AG08395 (cell line): Measurements from ENCODE around the gene DZIP1.

Experiments used
- DNase-seq: peaks from one replicate; pipeline ENCODE4 v3.0.0; 2012; ENCODE audit warnings: mixed read lengths, low spot score

Gene DZIP1

DNA sequence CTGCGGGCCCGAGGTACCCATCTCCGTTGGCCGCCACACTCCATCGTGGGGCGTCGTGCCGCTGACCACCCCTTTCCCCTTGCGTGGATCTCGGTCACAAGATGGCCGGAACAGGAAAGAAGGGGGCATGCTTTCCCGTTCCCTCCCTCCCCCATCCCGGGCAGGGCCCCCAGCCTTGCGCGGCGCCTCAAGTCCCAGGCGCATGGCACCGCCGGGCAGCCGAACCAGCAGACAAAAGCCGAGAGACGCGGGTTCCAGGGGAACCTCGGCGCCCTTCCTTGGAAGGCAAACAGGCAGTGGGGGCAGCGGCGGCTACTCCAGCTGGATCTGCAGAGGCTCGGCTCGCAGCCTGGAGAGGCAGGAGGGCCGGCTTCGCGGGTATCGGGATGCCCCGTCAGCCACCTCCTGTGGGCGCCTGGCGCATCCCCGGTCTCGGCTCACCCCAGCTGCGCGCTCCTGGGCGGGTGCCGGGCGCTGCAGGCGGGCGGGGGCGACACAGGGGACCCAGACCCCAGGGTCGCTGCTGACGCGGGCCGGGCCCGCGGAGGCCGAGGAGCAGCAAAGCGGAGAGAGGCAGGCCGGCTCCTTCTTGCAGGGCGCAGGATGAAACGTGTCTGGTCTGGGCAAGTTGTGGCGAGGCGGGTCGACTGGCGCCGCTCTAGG, 439 bp downstream of the DZIP1 start:
- DNase-seq, result peak; percentile 28

DNA sequence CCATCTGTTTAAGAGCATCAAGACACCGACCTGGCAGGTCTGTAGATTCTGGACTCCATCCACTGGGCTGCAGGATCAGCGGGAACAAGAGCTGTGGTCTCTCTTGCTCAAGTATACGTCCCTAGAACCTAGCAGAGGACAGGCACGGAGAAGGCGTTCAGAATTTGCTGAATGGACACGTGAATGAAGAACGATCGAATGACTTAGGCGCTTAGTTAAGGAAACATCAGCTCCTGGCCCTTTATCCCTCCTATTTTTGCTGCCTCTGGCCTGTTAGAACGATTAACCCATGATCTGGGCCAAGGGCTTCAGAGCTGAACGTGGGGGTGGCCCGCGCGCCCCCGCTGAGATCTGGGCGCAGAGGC, 953 bp downstream of the DZIP1 start:
- DNase-seq, result peak; percentile 7

DNA sequence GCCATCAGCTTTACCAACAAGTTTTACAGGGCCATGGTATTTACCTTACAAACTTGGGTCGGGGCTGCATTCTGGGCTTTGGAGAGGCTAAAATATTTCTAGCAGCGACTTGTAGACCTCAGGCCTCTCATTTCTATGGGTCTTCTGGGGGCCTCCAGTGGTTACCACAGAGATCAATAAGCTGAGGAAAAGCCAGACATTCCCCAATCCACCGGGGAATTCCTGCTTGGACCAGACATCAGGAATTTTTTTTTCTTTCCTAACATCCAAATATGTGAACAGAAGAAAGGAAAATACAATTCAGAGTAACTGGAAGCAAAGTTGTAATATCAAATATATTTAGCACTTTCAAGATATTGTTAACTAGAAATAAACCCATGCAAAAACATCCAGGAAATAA, 1.5 kb downstream of the DZIP1 start:
- DNase-seq, result no peak

DNA sequence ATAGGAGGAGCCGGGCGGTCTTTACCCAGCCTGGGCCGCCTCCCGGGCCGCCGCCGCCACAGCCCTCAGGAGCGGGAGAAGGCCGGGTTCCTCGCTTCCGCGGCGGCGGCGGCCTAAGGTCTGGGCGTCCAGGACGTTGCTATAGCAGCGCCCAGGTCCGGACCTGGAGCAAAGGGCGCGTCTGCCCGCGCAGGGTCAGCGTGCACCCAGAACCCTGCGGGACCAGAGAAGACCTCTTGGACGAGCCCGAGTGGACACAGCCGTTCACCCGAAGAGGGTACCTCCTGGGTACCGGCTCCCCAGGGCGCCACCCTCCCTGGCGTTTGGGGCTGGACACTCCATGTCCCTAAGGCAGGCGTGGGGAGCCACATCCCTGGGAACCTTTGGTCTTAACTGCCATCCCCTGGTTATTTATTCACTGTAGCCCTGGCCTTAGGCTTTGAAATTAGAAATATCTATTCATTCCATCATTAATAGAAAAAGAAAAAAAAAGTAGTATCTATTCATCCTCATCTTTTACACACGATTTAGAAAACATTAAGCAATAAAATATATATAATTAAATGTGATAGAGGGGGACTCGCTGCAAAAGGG, 2.4 kb downstream of the DZIP1 start:
- peak; percentile 45 for DNase-seq

DNA sequence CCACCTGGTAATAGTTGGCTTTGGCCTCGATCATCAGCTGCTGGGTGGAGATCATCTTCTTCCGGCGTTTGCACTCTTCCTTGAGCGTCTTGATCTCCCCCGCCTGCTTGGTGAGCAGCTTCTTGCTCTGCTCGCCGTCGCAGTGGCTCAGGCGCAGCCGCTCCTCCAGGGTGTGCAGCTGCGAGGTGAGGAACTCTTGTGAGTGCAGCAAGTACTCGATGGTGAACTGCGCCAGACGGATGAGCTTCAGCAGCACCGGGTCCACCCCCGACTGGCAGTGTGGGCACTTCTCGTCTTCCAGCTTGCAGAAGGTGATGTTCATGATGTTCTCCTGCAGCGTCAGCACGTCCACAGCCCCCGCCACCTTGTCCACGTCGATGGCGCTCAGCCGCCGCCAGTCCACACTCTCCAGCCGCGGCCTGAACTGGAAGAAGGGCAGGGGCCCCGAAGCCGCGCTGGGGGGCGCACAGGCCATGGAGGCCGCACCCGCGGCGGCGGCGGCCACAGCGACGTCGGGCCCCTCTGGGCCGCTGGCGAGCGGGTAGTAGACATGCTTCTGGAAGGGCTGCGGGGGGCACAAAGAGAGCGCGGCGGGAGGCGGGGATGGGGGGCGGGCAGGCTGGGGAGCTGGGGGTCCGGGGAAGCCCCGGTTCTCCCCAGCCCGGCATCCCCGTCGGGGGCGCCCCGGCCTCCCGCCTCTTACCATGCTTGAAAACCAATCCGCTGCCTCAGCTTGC, 3.0 kb downstream of the DZIP1 start:
- peak; percentile 5 for DNase-seq

DNA sequence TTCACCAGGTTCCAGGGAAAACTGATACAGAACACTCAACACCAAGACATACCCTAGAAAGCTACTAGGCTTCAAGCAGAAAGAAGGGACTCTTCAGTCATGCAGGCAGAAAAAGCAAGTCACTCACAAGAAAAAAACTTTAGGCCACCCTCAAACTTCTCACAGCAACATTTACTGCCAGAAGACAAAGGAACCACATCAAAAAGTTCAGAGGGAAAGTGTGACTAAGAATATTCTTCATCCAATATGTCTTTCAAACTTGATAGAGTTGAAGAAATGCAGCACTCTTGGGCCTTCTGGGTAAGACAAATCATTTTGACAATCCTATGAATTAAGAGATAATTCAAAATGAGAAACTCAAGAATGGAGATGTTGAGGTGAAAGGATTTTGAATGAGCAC, 7.7 kb downstream of the DZIP1 start:
- no peak for DNase-seq

DNA sequence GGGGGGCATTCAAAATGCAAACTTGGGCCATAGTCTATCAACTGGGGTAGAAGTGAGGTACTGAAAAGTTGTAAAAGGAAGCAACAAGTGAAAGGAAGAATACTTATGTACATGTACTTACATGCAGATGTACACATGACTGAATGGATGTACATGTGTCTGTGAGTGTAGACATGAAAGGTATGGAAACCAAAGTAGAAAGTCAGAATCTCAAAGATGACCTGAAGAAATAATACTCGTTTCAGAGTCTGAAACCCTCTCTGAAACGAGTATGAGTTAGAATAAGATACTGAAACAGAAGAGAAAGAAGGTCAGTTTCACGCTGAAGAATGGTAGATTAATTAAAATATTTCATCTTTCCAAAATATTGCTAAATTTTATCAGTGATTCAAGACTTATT, 13.9 kb downstream of the DZIP1 start:
- no peak for DNase-seq

DNA sequence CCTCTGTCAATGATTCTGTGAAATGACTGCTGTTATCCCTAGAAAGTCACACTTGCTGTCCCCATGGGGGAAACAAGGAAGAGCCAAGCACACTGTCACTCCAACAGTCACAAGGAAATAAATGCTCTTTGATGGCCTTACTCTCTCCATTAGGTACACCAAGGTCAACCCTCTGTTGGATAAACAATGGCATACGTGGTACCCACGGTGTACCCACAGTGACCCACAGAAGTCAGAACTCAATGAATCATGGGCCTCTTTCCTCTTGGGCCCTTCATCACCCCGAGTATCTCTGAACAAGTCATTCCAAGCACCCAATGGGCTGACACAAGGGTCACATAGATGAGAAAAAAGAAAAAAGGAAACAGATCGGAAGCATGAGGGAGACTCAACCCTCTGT, 15.4 kb downstream of the DZIP1 start:
- no peak for DNase-seq

DNA sequence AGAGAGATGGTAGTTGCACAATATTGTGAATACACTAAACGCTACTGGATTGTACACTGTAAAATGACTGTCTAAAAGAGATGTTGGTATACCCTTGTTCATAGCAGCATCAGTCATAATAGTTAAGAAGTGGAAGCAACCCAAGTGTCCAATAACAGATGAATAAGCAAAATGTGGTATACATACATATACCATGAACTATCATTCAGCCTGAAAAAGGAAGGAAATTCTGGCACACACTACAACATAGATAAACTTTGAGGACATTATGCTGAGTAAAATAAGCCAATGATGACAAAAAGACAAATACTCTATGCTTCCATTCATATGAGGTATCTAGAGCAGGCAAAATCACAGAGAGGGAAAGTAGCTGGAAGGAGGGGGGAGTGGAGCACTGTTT, 16.0 kb downstream of the DZIP1 start:
- no peak for DNase-seq

DNA sequence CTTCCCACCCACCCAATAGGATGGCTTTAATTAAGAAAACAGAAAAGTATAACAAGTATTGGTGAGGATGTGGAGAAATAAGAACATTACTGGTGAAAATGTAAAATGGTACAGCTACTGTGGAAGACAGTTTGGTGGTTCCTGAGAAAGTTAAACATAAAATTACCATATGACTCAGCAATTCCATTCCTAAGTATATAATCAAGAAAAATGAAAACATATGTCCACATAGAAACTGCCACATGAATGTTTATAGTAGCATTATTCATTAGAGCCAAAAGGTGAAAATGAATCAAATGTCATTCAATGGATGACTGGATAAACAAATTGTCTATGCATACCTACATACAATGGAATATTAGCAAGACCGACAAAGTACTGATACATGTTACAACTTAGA, 16.9 kb downstream of the DZIP1 start:
- peak; percentile 24 for DNase-seq

DNA sequence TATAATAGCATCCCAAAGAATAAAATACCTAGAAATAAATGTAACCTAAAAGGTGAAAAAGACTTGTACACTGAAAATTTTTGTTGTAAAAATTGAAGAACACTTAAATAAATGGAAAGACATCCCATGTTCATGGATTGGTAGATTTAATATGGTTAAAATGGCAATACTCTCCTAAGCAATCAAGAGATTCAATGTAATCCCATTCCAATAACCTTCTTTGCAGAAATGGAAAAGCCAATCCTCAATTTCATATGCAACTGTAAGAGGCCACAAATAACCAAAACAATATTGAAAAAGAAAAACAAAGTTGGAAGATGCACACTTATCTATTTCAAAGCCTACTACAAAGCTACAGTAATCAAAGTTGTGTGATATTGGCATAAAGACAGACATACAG, 17.7 kb downstream of the DZIP1 start:
- DNase-seq, result no peak

DNA sequence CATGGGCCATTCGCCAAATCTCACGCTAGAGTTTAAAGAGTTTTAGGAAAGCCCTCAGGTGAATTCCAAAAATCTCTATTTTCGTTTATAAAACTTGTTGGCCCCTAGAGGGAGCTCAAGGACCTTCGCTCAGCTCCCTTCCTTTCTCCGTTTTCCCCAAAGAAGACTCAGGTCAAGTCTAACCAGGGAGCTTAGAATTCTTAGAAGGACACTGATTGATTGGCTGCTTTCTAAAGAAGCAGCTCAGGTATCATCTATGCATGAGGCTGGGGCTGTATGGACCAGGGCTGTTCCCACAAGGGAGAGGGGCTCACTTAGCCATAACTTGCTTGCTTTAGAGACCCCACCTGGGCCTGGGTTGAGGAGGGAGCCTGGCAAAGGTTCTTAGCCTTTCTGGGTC, 20.5 kb downstream of the DZIP1 start:
- DNase-seq, result peak; percentile 68

DNA sequence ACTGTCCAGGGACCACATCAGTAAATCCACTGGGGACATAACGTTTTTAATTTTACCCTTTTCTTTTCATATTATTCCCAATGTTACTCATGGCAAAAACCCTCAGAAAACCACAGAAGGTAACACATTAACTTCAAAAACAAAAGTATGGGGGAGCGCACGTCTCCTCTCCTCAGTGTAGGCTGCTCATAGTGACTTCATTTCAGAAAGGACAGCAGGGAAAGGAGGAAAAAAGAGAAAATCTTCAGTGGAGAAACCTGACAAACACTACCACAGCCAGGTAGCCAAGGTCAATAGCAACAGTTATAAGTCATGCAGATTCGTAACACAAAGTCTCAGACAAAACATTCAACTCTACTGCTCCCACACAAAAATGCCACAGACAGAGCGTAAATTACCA, 21.4 kb downstream of the DZIP1 start:
- no peak for DNase-seq

DNA sequence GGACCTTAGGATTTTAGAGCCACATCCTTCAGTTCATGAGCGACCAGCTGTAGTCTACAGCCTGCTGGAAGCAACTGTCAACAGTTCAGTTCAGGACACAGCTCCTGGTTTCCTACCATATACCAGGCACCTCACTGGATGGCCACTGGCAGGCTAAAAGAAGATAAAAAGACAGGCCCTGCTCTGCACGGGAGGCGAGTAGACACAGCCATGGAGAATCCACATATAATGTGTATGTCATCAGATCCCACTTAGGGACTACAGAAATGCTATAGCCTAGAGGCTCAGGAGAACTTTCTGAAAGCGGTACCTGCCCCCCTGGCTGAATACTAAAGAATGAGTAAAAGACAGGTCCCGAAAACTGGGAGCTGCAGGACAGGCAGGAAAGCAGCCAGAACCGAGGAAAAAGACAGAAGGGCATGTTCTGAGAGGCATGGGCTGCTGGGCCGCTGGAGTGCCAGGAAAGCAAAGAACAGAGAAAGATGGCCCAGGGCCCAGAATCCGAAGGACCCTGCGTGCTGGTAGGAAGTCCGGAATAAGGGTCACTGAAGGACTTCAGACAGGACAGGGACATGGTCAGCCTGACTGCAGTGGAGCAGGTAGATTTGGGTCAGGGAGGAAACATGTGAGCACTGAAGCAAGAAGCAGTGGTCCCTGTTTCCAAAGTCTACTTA, 23.5 kb downstream of the DZIP1 start:
- no peak for DNase-seq

DNA sequence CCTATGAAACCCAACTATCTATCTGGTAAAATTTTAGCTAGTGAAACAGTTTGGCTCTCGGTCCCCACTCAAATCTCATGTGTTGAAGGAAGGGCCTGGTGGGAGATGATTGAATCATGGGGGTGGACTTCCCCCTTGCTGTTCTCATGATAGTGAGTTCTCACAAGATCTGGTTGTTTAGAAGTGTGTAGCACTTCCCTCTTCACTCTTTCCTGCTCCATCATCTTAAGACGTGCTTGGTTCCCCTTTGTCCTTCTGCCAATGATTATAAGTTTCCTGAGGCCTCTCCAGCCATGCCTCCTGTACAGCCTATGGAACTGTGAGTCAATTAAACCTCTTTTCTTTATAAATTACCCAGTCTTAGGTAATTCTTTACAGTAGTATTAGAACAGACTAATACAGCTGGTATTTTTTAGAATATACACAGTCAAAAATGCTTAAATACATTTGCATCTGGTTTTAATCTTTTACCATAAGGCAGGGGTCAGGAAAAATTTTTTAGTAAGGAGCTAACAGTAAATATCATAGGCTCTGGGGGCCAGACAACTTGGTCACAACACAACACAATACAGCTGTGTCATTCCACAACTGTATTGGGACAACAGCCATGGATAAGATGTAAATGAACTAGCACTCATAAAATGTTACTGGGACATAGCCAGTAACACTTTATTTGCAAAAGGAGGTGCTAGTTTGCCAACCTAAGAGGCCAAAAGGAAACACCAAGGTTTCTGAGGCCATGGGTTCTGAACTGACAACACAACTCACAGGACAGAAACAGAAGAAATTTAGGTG, 24.3 kb downstream of the DZIP1 start:
- no peak for DNase-seq

DNA sequence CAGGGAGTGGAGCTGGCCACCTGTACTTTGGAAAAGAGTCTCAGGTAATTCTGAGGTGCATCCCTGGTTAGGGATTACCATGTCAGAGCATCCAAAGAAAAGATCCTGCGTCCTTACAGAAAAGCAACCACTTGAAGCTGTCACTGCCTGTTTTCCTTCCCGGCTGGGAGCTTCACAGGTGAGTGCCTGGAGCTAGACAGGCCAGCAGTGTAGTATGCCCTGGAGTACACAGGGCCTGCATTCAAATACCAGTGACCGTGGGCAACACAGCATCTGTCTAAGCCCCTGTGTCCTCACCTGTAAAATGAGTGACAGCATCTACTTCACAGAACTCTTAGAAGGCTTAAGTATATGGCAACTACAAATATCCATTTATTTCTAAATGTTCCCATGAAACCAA, 29.0 kb downstream of the DZIP1 start:
- no peak for DNase-seq

DNA sequence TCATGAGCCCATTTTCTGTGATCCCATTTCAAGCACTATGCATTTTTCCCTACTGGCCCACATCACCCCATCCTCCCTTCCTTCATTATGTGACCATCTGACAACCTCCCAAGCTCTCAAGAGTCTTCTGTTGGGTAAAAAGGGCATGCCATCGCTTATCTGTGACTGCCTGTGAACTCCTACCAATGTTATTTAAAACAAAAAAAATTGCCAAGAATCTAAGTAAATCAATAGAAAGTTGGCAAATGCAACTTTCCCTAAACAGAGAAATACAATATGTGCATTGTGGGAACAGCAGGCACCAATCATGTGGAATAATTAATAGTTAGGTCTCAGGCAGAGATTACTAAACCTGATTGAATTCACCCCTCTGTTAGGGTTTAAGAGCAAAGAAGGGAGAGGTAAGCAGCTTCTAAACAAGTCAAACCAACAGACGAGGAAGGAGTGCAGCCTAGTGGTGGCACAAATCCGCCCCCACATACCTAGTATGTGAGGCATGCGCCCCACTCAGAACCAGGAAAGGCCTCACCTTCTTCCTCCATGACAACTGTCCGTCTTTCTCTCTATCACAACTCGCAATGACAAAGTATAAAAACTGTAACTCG, 29.8 kb downstream of the DZIP1 start:
- DNase-seq, result no peak

DNA sequence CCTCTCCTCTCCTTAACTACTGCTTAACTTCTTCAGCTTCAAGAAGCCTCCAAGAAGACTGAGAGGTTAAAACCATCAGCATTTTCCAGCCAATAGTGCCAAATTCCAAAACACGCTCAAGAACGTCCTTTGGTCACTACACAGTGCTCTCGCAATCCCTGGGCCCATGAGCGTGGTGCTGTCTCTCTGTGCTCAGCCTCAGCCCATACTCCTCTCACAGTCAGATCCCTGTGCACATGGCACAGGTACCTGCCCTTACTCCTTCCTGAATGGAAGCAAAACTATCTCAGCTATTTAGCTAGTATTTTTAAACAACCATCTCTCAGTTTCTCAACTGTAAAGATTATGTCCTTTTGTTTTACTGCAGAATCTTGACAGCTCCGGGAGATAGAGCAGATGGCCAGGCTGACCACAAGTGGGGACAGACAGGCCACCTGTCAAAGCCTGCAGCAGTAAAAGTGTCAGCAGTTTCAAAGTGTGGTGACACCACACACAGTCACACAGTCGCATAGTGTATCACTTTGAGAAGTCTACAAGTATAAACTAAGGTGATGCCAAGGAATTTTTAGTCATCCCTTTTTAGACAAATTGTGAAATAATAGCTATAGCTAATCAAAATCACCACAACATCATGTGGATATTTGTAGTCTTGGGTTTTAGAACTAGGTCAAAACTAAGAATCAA, 35.7 kb downstream of the DZIP1 start:
- DNase-seq, result no peak

DNA sequence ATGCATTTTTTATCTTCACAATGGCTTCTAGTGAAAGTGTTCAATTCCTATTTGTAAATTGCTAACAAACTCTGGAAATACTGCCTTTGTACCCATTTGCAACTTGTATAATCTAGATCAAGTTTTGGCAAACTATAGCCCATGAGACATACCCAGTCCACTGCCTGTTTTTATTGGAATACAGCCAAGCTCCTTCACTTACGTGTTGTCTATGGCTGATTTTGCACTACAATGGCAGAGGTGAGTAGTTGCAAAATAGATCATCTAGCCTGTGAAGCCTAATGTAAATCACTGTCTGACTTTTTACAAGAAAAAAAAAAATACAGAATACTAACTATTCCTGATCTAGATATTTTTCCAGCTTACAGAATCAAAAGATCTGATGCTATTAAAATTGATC, 37.1 kb downstream of the DZIP1 start:
- DNase-seq, result no peak

DNA sequence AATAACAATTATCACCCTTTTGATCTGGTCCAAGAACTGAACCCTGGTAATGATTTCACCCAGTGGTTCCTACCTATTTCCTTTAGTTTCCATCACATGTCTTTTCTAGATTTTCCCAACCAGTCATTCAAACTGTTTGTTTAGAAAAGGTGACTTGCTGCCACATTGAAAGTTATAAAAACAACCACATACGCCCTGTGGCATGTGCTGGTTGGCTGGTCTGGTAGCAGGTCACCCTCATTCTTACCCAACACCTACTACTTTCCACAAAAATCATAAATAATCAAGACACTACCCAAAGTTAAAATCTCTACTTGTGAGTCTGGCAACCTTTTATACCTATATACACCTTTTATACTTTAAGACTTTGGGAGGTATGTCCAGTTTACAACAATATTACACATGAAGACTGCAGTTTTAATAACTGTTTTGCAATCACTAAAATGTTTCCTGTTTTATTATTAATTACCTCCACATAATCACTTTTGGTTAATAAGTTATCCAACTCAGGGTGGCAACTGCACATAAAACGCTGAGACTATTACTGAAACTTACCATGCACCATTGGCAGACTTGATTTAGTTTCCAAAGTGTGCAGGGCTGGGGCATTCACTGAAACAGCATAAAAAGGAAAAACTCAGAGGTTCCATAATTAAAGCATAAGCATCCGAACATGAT, 38.9 kb downstream of the DZIP1 start:
- no peak for DNase-seq

DNA sequence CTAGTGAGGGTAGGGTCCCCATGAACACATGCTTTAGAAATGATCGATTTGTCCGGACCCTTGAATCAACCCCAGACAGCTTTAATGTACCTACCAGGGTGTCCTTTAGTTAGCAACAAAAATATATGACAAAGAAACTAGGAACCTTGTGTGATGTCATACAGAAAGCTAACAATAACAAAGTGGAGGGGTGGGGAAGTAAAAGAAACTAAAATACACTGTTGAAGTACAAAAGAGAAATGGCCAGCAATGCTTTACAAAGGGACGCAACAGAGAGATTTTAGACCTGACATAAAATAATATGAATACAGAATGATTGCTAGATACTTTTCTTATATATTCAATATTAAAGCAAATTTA, 40.0 kb downstream of the DZIP1 start:
- no peak for DNase-seq
